ENCODE results near the gene SSBP3. TPM values are rescaled to one million over a fixed set of nuclear protein-coding genes. Genes with fewer than 3 reads are reported as not detected.
"Not testable (repeated sequence)": the region's sequence is repeated elsewhere in the genome, so short reads cannot be mapped to it uniquely, and the experiment has no call there.

The SSBP3 gene
- total RNA-seq, 2 experiments from 2014 or later = 90.0 TPM

- POLR2A ChIA-PET = interaction anchor here (1.9 kb wide), 1 partner anchor 13 kb away, joined by 7 read pairs; the partner anchor contains the start of genes CYB5RL and MRPL37
- Mint-ChIP-seq H3K27ac (no peak overlapping the region), H3K4me1 (peaks cover 2% of the 10 kb centered on the region), H3K36me3 (ENCODE audit: low read depth) (peaks cover 80% of the 10 kb centered on the region), H3K27me3 (no peaks in the 10 kb centered on the region), H3K4me3 (no peak overlapping the region), H3K9me3 (no peaks in the 10 kb centered on the region)
- no peak for DNase-seq
- CTCF ChIA-PET = no interaction called here
Observed at GRCh38 chr1:54212872-54213271, 193.3 kb downstream of the SSBP3 start.

DNA sequence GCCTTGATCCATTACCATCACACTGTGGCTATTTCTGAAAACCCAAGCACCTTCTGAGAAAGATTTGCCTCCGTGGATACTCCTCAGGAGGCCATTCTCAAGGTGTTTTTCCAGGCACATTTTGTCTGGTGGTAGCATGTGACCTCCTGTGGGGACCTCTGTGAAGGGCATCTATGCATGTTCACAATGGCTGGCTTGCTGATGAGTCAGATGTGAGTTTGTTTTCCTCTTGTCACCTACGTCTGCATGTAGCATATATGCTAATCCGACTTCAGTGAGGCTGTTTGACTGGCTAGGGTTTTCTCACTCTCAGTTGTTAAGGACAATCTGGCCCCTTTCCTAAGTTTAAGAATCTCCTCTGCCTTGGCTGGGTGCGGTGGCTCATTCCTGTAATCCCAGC, 198.3 kb downstream of the SSBP3 start:
- POLR2A ChIA-PET, H3K4me1 Mint-ChIP-seq, CTCF ChIA-PET, H3K9me3 Mint-ChIP-seq, H3K4me3 Mint-ChIP-seq, H3K27ac Mint-ChIP-seq, H3K27me3 Mint-ChIP-seq, DNase-seq: not testable (repeated sequence)
- peaks cover 77% of the 10 kb centered on the region for H3K36me3 Mint-ChIP-seq (ENCODE audit: low read depth)

GRCh38 chr1:54207287-54207686, 198.9 kb downstream of the SSBP3 start:
- no peak overlapping the region for H3K27ac Mint-ChIP-seq
- ChIA-PET CTCF (no interaction called here), POLR2A (no interaction called here)
- no peaks in the 10 kb centered on the region for H3K27me3 Mint-ChIP-seq
- H3K9me3 Mint-ChIP-seq = no peaks in the 10 kb centered on the region
- no peak for DNase-seq
- H3K36me3 Mint-ChIP-seq (ENCODE audit: low read depth) = peaks cover 77% of the 10 kb centered on the region
- peaks cover 11% of the 10 kb centered on the region for H3K4me1 Mint-ChIP-seq
- H3K4me3 Mint-ChIP-seq = no peak overlapping the region

DNA sequence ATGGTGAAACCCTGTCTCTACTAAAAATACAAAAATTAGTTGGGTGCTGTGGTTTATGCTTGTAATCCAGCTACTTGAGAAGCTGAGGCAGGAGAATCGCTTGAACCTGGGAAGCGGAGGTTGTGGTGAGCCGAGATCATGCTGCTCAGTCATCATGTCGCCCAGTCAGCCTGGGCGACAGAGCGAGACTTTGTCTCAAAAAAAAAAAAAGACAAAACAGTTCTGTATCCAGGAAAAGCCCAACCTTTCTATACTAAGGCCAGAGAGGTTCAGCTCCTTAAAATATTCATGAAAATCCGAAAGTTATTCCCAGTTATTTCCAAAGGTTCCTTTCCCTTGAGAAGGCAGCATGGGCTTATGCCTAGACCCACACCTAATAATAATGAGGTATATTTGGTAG, 202.0 kb downstream of the SSBP3 start:
- no peak overlapping the region for H3K27ac Mint-ChIP-seq
- ChIA-PET POLR2A (no interaction called here), CTCF (no interaction called here)
- DNase-seq = no peak
- no peaks in the 10 kb centered on the region for H3K9me3 Mint-ChIP-seq
- H3K36me3 Mint-ChIP-seq (ENCODE audit: low read depth) = peaks cover 54% of the 10 kb centered on the region
- no peak overlapping the region for H3K4me3 Mint-ChIP-seq
- H3K4me1 Mint-ChIP-seq = peaks cover 34% of the 10 kb centered on the region
- H3K27me3 Mint-ChIP-seq = no peaks in the 10 kb centered on the region

DNA sequence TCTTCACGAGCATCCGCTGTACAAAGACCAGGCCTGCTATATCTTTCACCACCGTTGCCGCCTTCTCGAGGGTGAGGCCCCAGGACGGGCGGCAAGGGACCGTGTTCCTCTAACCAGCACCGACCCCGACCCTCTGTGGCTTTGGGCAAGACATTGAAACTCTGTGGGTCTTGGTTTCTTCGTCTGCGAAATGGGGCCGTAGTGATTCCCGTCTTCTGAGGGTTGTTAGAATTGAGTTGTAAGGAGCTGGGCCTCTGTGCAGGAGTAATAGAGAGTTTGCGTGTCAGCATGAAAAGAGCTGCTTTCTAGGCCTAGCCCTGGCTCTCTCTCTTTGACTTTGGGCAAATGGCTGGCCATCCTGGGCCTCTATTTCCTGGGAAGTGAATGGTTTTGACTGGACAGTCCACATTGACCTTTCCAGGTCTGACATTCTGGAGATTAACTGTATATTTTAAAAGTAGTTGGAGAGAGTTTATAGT, 205.6 kb downstream of the SSBP3 start:
- Mint-ChIP-seq H3K4me1 (peaks cover 38% of the 10 kb centered on the region), H3K36me3 (ENCODE audit: low read depth) (peaks cover 25% of the 10 kb centered on the region), H3K4me3 (peak overlapping the region; percentile 85), H3K27me3 (no peaks in the 10 kb centered on the region), H3K9me3 (no peaks in the 10 kb centered on the region), H3K27ac (peak overlapping the region; percentile 71)
- ChIA-PET CTCF (interaction anchor here (0.5 to 3.2 kb wide), 11 partner anchors 19 to 332 kb away, joined by 3 to 18 read pairs (median 4); partner anchors contain the start of genes TCEANC2 and TMEM59), POLR2A (interaction anchor here (0.8 to 2.7 kb wide), 18 partner anchors 9 to 600 kb away, joined by 3 to 21 read pairs (median 6); partner anchors contain the start of genes SSBP3, TCEANC2, TMEM59 and TTC22)
- DNase-seq = no peak

GRCh38 chr1:54199765-54200518, 206.3 kb downstream of the SSBP3 start, which contains the start of the genes CYB5RL and MRPL37:
TSS of gene CYB5RL (minus strand) at chr1:54200030. CDS start at chr1:54195616, 4,414 bp downstream.
TSS of gene MRPL37 (plus strand) at chr1:54200167. CDS start at chr1:54200244, 77 bp downstream.
- CTCF ChIA-PET = interaction anchor here (0.5 to 3.2 kb wide), 11 partner anchors 16 to 331 kb away, joined by 3 to 18 read pairs (median 3); partner anchors contain the start of genes TCEANC2 and TMEM59
- peak within 1 kb of the TSS; percentile 71 for H3K27ac Mint-ChIP-seq
- peak within 1 kb of the TSS; percentile 85 for H3K4me3 Mint-ChIP-seq
- H3K4me1 Mint-ChIP-seq = peaks cover 37% of the 10 kb centered on the region
- H3K36me3 Mint-ChIP-seq (ENCODE audit: low read depth) = peaks cover 19% of the 10 kb centered on the region
- POLR2A ChIA-PET = interaction anchor here (0.8 to 2.7 kb wide), 19 partner anchors 10 to 601 kb away, joined by 3 to 21 read pairs (median 6); partner anchors contain the start of genes SSBP3, TCEANC2, TMEM59 and TTC22
- H3K9me3 Mint-ChIP-seq = no peaks in the 10 kb centered on the region
- peak; percentile 91 for DNase-seq
- no peaks in the 10 kb centered on the region for H3K27me3 Mint-ChIP-seq

DNA sequence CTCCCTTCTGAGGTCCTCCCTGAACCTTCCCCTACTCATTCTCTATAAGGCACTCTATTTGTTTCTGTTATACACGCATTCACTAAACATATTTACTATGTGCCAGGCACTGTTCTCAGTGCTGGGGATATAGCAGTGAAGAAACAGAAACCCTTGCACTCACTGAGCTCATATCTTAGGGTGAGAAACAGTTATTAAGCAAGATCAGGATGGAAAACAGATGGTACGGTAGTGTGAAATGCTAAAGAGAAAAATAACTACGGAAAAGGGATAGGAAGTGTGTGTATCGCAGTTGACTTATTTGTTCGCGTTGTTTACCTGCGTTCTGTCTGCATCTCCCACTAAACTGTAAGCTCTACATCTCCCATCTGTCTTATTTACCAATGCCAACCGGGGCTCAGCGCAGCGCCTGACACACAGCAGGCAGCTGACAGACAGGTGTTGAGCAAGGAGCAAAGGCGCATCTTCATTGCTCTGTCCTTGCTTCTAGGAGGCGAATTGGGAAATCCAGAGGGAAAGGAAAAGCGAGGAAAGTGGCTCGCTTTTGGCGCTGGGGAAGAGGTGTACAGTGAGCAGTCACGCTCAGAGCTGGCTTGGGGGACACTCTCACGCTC, 206.9 kb downstream of the SSBP3 start:
- POLR2A ChIA-PET = interaction anchor here (0.8 to 2.7 kb wide), 16 partner anchors 9 to 602 kb away, joined by 3 to 21 read pairs (median 7); partner anchors contain the start of genes SSBP3, TCEANC2, TMEM59 and TTC22
- H3K36me3 Mint-ChIP-seq (ENCODE audit: low read depth) = peaks cover 17% of the 10 kb centered on the region
- DNase-seq = no peak

DNA sequence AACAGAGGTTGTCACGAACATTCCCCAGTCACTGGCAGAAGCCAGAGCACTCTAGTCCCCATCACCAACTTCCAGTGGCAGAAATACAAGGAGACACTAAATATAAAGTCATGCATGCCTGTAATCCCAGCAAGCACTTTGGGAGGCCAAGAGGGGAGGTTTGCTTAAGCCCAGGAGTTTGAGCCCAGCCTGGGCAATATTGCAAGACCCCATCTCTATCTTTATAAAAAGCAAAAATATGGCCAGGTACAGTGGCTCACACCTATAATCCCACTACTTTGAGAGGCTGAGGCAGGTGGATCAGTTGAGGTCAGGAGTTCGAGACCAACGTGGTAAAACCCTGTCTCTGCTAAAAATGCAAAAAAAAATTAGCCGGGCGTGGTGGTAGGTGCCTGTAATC, 212.7 kb downstream of the SSBP3 start:
- CTCF ChIA-PET = no interaction called here
- no peaks in the 10 kb centered on the region for H3K27me3 Mint-ChIP-seq
- no peaks in the 10 kb centered on the region for H3K9me3 Mint-ChIP-seq
- POLR2A ChIA-PET = no interaction called here
- H3K4me1 Mint-ChIP-seq = no peaks in the 10 kb centered on the region
- H3K36me3 Mint-ChIP-seq (ENCODE audit: low read depth) = peaks cover 9% of the 10 kb centered on the region
- H3K4me3 Mint-ChIP-seq = no peak overlapping the region
- no peak overlapping the region for H3K27ac Mint-ChIP-seq
- DNase-seq = no peak

More for the DNA sequence above, 206.9 kb downstream of the SSBP3 start:
- Mint-ChIP-seq H3K4me3 (peak overlapping the region; percentile 85), H3K4me1 (peaks cover 37% of the 10 kb centered on the region), H3K9me3 (no peaks in the 10 kb centered on the region), H3K27ac (no peak overlapping the region), H3K27me3 (no peaks in the 10 kb centered on the region)
- CTCF ChIA-PET = interaction anchor here (1.0 to 3.2 kb wide), 10 partner anchors 15 to 300 kb away, joined by 3 to 18 read pairs (median 4); partner anchors contain the start of genes TCEANC2 and TMEM59

DNA sequence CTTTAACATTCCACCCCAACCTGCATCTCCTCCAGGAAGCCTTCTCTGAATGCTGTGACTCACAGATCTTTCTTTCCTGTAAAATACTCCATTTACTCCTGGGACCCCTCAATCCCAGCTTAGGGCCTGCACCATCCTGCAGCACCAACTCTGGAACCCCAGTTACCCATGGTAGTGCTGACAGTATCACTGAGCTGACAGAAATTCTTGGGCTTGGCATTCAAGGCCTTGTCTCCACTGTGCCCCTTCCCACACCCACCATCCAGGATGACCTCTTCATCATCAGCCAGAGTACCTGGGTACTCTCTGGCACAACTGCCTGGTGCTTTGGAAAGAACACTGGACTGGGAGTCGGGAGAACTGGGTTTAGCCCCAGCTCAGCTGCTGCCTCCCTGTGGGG, 214.7 kb downstream of the SSBP3 start:
- DNase-seq = no peak
- Mint-ChIP-seq H3K9me3 (no peaks in the 10 kb centered on the region), H3K4me3 (no peak overlapping the region), H3K27ac (no peak overlapping the region), H3K27me3 (no peaks in the 10 kb centered on the region), H3K4me1 (no peaks in the 10 kb centered on the region), H3K36me3 (ENCODE audit: low read depth) (peaks cover 16% of the 10 kb centered on the region)
- ChIA-PET CTCF (interaction anchor here (0.5 kb wide), 1 partner anchor 327 kb away, joined by 3 read pairs; no protein-coding TSS in a partner anchor), POLR2A (no interaction called here)

DNA sequence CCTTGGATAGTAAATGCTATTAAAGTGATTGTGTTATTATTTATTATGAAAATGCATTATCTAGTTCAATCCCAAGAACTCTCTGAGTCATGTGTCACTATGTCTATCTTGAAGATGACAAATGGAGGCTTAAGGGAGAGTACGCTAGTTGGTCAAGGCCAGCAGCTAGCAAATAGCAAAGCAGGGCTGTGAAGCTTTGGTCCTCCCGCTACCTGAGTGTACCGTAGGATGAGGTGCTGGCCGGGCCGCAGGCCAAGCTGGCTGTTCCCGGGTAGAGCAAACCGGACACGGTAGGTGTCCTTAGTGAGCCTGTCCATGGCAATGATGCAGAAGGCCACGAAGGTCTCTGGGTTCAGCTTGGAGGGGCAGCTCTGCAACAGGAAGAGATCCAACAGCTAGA, 215.7 kb downstream of the SSBP3 start:
- no peaks in the 10 kb centered on the region for H3K27me3 Mint-ChIP-seq
- POLR2A ChIA-PET = interaction anchor here (0.5 to 1.8 kb wide), 3 partner anchors 10 to 163 kb away, joined by 3 to 9 read pairs (median 3); partner anchors contain the start of genes CYB5RL and MRPL37

GRCh38 chr1:54188291-54188690, 217.9 kb downstream of the SSBP3 start:
- Mint-ChIP-seq H3K4me1 (no peaks in the 10 kb centered on the region), H3K9me3 (no peaks in the 10 kb centered on the region), H3K36me3 (ENCODE audit: low read depth) (peaks cover 26% of the 10 kb centered on the region), H3K27me3 (no peaks in the 10 kb centered on the region), H3K4me3 (no peak overlapping the region), H3K27ac (no peak overlapping the region)
- CTCF ChIA-PET = no interaction called here
- POLR2A ChIA-PET = no interaction called here
- no peak for DNase-seq

More for the DNA sequence above, 215.7 kb downstream of the SSBP3 start:
- CTCF ChIA-PET = interaction anchor here (0.6 kb wide), 1 partner anchor 9 kb away, joined by 3 read pairs; no protein-coding TSS in a partner anchor
- H3K4me1 Mint-ChIP-seq = no peaks in the 10 kb centered on the region
- no peak for DNase-seq
- no peak overlapping the region for H3K27ac Mint-ChIP-seq
- H3K36me3 Mint-ChIP-seq (ENCODE audit: low read depth) = peaks cover 20% of the 10 kb centered on the region
- H3K9me3 Mint-ChIP-seq = no peaks in the 10 kb centered on the region
- no peak overlapping the region for H3K4me3 Mint-ChIP-seq

GRCh38 chr1:54186056-54186455, 220.1 kb downstream of the SSBP3 start:
- POLR2A ChIA-PET = no interaction called here
- Mint-ChIP-seq H3K27me3 (no peaks in the 10 kb centered on the region), H3K4me3 (no peak overlapping the region), H3K4me1 (no peaks in the 10 kb centered on the region), H3K36me3 (ENCODE audit: low read depth) (peaks cover 25% of the 10 kb centered on the region), H3K9me3 (no peaks in the 10 kb centered on the region), H3K27ac (no peak overlapping the region)
- CTCF ChIA-PET = interaction anchor here (1.5 kb wide), 1 partner anchor 304 kb away, joined by 3 read pairs; no protein-coding TSS in a partner anchor
- DNase-seq = no peak

All from activated CD4-positive, alpha-beta memory T cell treated with anti-CD3 and anti-CD28 coated beads, Interleukin-2, amount 10 ng/mL, durations not matched to agents 7 days and 5 days (primary cell).